Mesothelial cell of epicardium (in vitro differentiated cells): ENCODE measurements around the gene CENPP. TPM values are rescaled to one million over a fixed set of nuclear protein-coding genes. Genes with fewer than 3 reads are reported as not detected.

Source experiments
- DNase-seq, 2 experiments: peaks; one replicate each; pipeline ENCODE4 v3.0.0; 2021; ENCODE audit warnings: low spot score in 2 of 2; ENCODE audit not compliant: unreplicated experiment in 2 of 2
- H3K27ac Mint-ChIP-seq: 2 replicates; pipeline ENCODE4 v1.8.0; 2021; ENCODE audit warnings: mixed read lengths
- H3K27me3 Mint-ChIP-seq: 2 replicates; pipeline ENCODE4 v1.8.0; 2021; ENCODE audit warnings: low read depth, mixed read lengths
- H3K36me3 Mint-ChIP-seq: 2 replicates; pipeline ENCODE4 v1.8.0; 2021; ENCODE audit warnings: mixed read lengths
- H3K4me1 Mint-ChIP-seq: 2 replicates; pipeline ENCODE4 v1.8.0; 2021; ENCODE audit warnings: mixed read lengths
- H3K4me3 Mint-ChIP-seq: 2 replicates; pipeline ENCODE4 v1.8.0; 2021; ENCODE audit warnings: mild to moderate bottlenecking, moderate library complexity, mixed read lengths
- H3K9me3 Mint-ChIP-seq: 2 replicates; pipeline ENCODE4 v1.8.0; 2021; ENCODE audit warnings: mixed read lengths
- CTCF ChIP-seq: fragments of 200-600 bp; sonication (generic); IDR thresholded peaks from one replicate; pipeline ENCODE4 v1.5.0; 2021; ENCODE audit warnings: antibody characterized with exemption; ENCODE audit not compliant: unreplicated experiment
- total RNA-seq: library from RNA; stranded (reverse); gene quantifications from 3 replicates; pipeline ENCODE4 v1.2.1, GENCODE V29; 2021

Gene CENPP
- total RNA-seq, 1 donor from 2014 or later: 7.8 TPM

GRCh38 chr9:92509050-92509449 is 183.3 kb downstream of the CENPP start:
- Mint-ChIP-seq H3K9me3 (peaks cover 3% of the 10 kb centered on the region), H3K4me1 (peaks cover 21% of the 10 kb centered on the region)
- no peak for TF ChIP-seq CTCF

GRCh38 chr9:92510747-92511146 is 185.0 kb downstream of the CENPP start:
- H3K27ac Mint-ChIP-seq: no peak overlapping the region
- no peak overlapping the region for H3K4me3 Mint-ChIP-seq
- H3K9me3 Mint-ChIP-seq: peaks cover 3% of the 10 kb centered on the region
- H3K27me3 Mint-ChIP-seq: peaks cover 2% of the 10 kb centered on the region
- DNase-seq: no peak
- no peaks in the 10 kb centered on the region for H3K36me3 Mint-ChIP-seq
- peaks cover 21% of the 10 kb centered on the region for H3K4me1 Mint-ChIP-seq
- TF ChIP-seq CTCF: no peak

More at GRCh38 chr9:92509050-92509449, 183.3 kb downstream of the CENPP start:
- Mint-ChIP-seq H3K4me3 (no peak overlapping the region), H3K36me3 (no peaks in the 10 kb centered on the region), H3K27me3 (peaks cover 2% of the 10 kb centered on the region), H3K27ac (no peak overlapping the region)
- no peak for DNase-seq

GRCh38 chr9:92512622-92513021 is 186.9 kb downstream of the CENPP start:
- peaks cover 3% of the 10 kb centered on the region for H3K9me3 Mint-ChIP-seq
- H3K27me3 Mint-ChIP-seq: peaks cover 2% of the 10 kb centered on the region
- H3K4me1 Mint-ChIP-seq: peaks cover 12% of the 10 kb centered on the region
- TF ChIP-seq CTCF: no peak
- H3K36me3 Mint-ChIP-seq: no peaks in the 10 kb centered on the region
- no peak overlapping the region for H3K27ac Mint-ChIP-seq
- DNase-seq: no peak
- no peak overlapping the region for H3K4me3 Mint-ChIP-seq

- no peak for TF ChIP-seq CTCF
- Mint-ChIP-seq H3K27ac (no peak overlapping the region), H3K27me3 (no peaks in the 10 kb centered on the region), H3K4me1 (peaks cover 8% of the 10 kb centered on the region), H3K4me3 (no peak overlapping the region), H3K36me3 (no peaks in the 10 kb centered on the region), H3K9me3 (peaks cover 3% of the 10 kb centered on the region)
- no peak for DNase-seq
These were observed 187.6 kb downstream of the CENPP start for GRCh38 chr9:92513349-92513748.

- Mint-ChIP-seq H3K27me3 (peaks cover 2% of the 10 kb centered on the region), H3K4me1 (peaks cover 8% of the 10 kb centered on the region), H3K4me3 (no peak overlapping the region)
These were observed 188.9 kb downstream of the CENPP start for GRCh38 chr9:92514635-92515034.

More at GRCh38 chr9:92514635-92515034, 188.9 kb downstream of the CENPP start:
- H3K9me3 Mint-ChIP-seq: peaks cover 4% of the 10 kb centered on the region
- DNase-seq: no peak
- no peak for TF ChIP-seq CTCF
- no peaks in the 10 kb centered on the region for H3K36me3 Mint-ChIP-seq
- H3K27ac Mint-ChIP-seq: no peak overlapping the region
